ENCODE results near the gene LARP4B.
A peak's percentile ranks its signal among the peaks of the same experiment; 100 is the strongest.

DNA sequence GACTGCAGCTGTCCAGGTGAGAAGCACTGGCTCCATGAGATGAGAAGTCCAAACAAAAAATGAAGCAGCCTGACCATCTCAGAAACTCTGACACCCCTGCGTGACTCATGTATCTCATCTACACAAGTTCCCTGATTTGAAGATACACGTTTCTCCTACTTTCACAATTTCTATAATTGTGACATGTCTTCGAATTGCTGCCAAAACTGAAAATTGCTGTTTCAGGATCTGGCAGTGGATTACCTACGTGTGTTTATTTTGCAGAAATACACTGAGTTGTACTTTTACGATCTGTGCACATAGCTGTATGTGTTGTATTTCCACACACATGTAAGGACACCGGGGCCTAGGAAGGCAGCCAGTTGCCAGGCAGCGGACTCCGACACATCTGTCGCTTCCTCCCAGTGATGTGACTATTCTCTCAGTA, 53.2 kb downstream of the LARP4B start:
- TF ChIP-seq POLR2A (IDR thresholded peaks at IDR 0.05) (no peak), POLR2AphosphoS5 (IDR thresholded peaks at IDR 0.05) (peak; percentile 74), EP300 (IDR thresholded peaks at IDR 0.05) (no peak)
- TF ChIP-seq, protein P1, sequence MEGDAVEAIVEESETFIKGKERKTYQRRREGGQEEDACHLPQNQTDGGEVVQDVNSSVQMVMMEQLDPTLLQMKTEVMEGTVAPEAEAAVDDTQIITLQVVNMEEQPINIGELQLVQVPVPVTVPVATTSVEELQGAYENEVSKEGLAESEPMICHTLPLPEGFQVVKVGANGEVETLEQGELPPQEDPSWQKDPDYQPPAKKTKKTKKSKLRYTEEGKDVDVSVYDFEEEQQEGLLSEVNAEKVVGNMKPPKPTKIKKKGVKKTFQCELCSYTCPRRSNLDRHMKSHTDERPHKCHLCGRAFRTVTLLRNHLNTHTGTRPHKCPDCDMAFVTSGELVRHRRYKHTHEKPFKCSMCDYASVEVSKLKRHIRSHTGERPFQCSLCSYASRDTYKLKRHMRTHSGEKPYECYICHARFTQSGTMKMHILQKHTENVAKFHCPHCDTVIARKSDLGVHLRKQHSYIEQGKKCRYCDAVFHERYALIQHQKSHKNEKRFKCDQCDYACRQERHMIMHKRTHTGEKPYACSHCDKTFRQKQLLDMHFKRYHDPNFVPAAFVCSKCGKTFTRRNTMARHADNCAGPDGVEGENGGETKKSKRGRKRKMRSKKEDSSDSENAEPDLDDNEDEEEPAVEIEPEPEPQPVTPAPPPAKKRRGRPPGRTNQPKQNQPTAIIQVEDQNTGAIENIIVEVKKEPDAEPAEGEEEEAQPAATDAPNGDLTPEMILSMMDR (IDR thresholded peaks at IDR 0.05): no peak

Data from gastroesophageal sphincter (tissue), 3 donors.